ENCODE measurements around the gene FER.
A peak's percentile ranks its signal among the peaks of the same experiment; 100 is the strongest.

FER gene

GRCh38 chr5:108743319-108743718 lies 4.4 kb upstream of the FER start:
- H3K4me3 ChIP-seq (ENCODE audit: low read depth, low read length), result no peak overlapping the region
- no peaks in the 10 kb centered on the region for H3K27me3 ChIP-seq (ENCODE audit: control insufficient read depth, insufficient read depth, low read length)
- H3K9ac ChIP-seq, result no peak overlapping the region
- H3K4me1 ChIP-seq, result no peaks in the 10 kb centered on the region
- H3K9me3 ChIP-seq (ENCODE audit: control insufficient read depth, low read length), result no peaks in the 10 kb centered on the region
- no peak for TF ChIP-seq CTCF (IDR thresholded peaks at IDR 0.05)
- H3K27ac ChIP-seq, result no peak overlapping the region
- H3K79me2 ChIP-seq, result no peaks in the 10 kb centered on the region
- no peaks in the 10 kb centered on the region for H3K36me3 ChIP-seq (ENCODE audit: control insufficient read depth, insufficient read depth, low read length)
- no peak overlapping the region for H3K4me2 ChIP-seq (ENCODE audit: low read length)
- no peak overlapping the region for H2AFZ ChIP-seq

- H3K9me3 ChIP-seq (ENCODE audit: control insufficient read depth, low read length), result no peaks in the 10 kb centered on the region
- H3K27me3 ChIP-seq (ENCODE audit: control insufficient read depth, insufficient read depth, low read length), result no peaks in the 10 kb centered on the region
- TF ChIP-seq CTCF (IDR thresholded peaks at IDR 0.05), result no peak
- no peak overlapping the region for H3K27ac ChIP-seq
- no peak overlapping the region for H2AFZ ChIP-seq
- H3K36me3 ChIP-seq (ENCODE audit: control insufficient read depth, insufficient read depth, low read length), result no peaks in the 10 kb centered on the region
- no peak overlapping the region for H3K9ac ChIP-seq
- no peaks in the 10 kb centered on the region for H3K4me1 ChIP-seq
- no peak overlapping the region for H3K4me2 ChIP-seq (ENCODE audit: low read length)
- no peaks in the 10 kb centered on the region for H3K79me2 ChIP-seq
- H3K4me3 ChIP-seq (ENCODE audit: low read depth, low read length), result no peak overlapping the region
Measured at GRCh38 chr5:108743846-108744245, 3.9 kb upstream of the FER start.

GRCh38 chr5:108747111-108747773 lies 455 bp upstream of the FER start:
- Histone ChIP-seq H3K27ac (peak overlapping the region; percentile 96), H3K4me2 (ENCODE audit: low read length) (peak overlapping the region; percentile 99), H3K27me3 (ENCODE audit: control insufficient read depth, insufficient read depth, low read length) (no peaks in the 10 kb centered on the region), H3K36me3 (ENCODE audit: control insufficient read depth, insufficient read depth, low read length) (no peaks in the 10 kb centered on the region), H3K4me3 (ENCODE audit: low read depth, low read length) (peak overlapping the region; percentile 97), H3K9ac (no peak overlapping the region), H2AFZ (peak overlapping the region; percentile 92), H3K9me3 (ENCODE audit: control insufficient read depth, low read length) (no peaks in the 10 kb centered on the region), H3K79me2 (peaks cover 4% of the 10 kb centered on the region), H3K4me1 (no peaks in the 10 kb centered on the region)
- TF ChIP-seq CTCF (IDR thresholded peaks at IDR 0.05), result no peak

GRCh38 chr5:108748401-108749127 lies 867 bp downstream of the FER start:
- Histone ChIP-seq H3K4me3 (ENCODE audit: low read depth, low read length) (peak overlapping the region; percentile 97), H3K9me3 (ENCODE audit: control insufficient read depth, low read length) (no peaks in the 10 kb centered on the region), H3K9ac (peak overlapping the region; percentile 96), H2AFZ (peak overlapping the region; percentile 92), H3K27me3 (ENCODE audit: control insufficient read depth, insufficient read depth, low read length) (no peaks in the 10 kb centered on the region), H3K4me2 (ENCODE audit: low read length) (peak overlapping the region; percentile 99), H3K79me2 (peaks cover 4% of the 10 kb centered on the region), H3K36me3 (ENCODE audit: control insufficient read depth, insufficient read depth, low read length) (no peaks in the 10 kb centered on the region), H3K27ac (peak overlapping the region; percentile 96), H3K4me1 (no peaks in the 10 kb centered on the region)
- no peak for TF ChIP-seq CTCF (IDR thresholded peaks at IDR 0.05)

Data from parathyroid adenoma (tissue), 2 donors.